Tibial nerve (tissue), 4 donors: ENCODE results near the gene TP53. TPM values are rescaled to one million over a fixed set of nuclear protein-coding genes. Genes with fewer than 3 reads are reported as not detected.

ENCODE experiments used
- DNase-seq, 2 donors: peaks; one replicate each; pipeline ENCODE4 v3.0.0-alpha.2; 2019; ENCODE audit warnings: low spot score in 2 of 2
- H3K27ac ChIP-seq, 4 donors: fragments of 200-600 bp; sonication (generic) in 3 of 4; one replicate each; pipeline ENCODE4 v1.5.1; 2017 to 2019; ENCODE audit warnings: mild to moderate bottlenecking in 1 of 4
- H3K27me3 ChIP-seq, 2 donors: fragments of 200-600 bp; sonication (generic) in 1 of 2; one replicate each; pipeline versions ENCODE4 v1.5.1 to v1.6.0; 2017 to 2019
- H3K36me3 ChIP-seq, 3 donors: fragments of 200-600 bp; sonication (generic); one replicate each; pipeline ENCODE4 v1.5.1; 2018 to 2019
- H3K4me1 ChIP-seq, 4 donors: fragments of 200-600 bp; sonication (generic) in 3 of 4; one replicate each; pipeline ENCODE4 v1.5.1; 2017 to 2019
- H3K4me3 ChIP-seq, 4 donors: fragments of 200-600 bp; sonication (generic) in 3 of 4; one replicate each; pipeline ENCODE4 v1.5.1; 2017 to 2019; ENCODE audit warnings: mild to moderate bottlenecking in 1 of 4, moderate library complexity in 1 of 4
- H3K9me3 ChIP-seq, 4 donors: fragments of 200-600 bp; sonication (generic) in 3 of 4; one replicate each; pipeline ENCODE4 v1.5.1; 2017 to 2019
- CTCF ChIP-seq, 5 experiments: fragments of 200-600 bp in 3 of 5; fragments of 450-650 bp in 2 of 5; sonication (generic) in 3 of 5; IDR thresholded peaks; one replicate each; pipeline ENCODE4 v1.5.1; 2016 to 2019; ENCODE audit warnings: antibody characterized with exemption in 5 of 5, mild to moderate bottlenecking in 3 of 5, moderate library complexity in 2 of 5
- EP300 ChIP-seq, 2 donors: sonication (generic); formaldehyde crosslinking; IDR thresholded peaks; one replicate each; pipeline ENCODE4 v1.6.1; 2017; ENCODE audit warnings: antibody characterized with exemption in 2 of 2, mild to moderate bottlenecking in 1 of 2
- POLR2A ChIP-seq, 2 donors: fragments of 450-650 bp; IDR thresholded peaks; one replicate each; pipeline ENCODE4 v1.6.1; 2017; ENCODE audit warnings: antibody characterized with exemption in 2 of 2, mild to moderate bottlenecking in 2 of 2, moderate library complexity in 2 of 2
- WGBS, 2 donors: methylation state at CpG; one replicate each; pipeline ENCODE4 v1.1.5; 2018; 5-methylcytosine and 5-hydroxymethylcytosine counted together
- total RNA-seq, 4 donors: library from RNA; depleted of rRNA; stranded (reverse); fragments of >200 nt; gene quantifications; one replicate each; pipeline ENCODE4 v1.1.0, GENCODE V29; 2016

The TP53 gene
- total RNA-seq, 4 donors from 2014 or later = 26.7 to 32.1 (median 30.0) TPM

- H3K36me3 ChIP-seq = no peaks in the 10 kb centered on the region
- peak overlapping the region in 2 of 4 donors; percentile 3 to 84 for H3K27ac ChIP-seq
- peaks cover 0 to 36% (median 21%) of the 10 kb centered on the region in 4 donors for H3K4me1 ChIP-seq
- H3K4me3 ChIP-seq = no peak overlapping the region
- H3K9me3 ChIP-seq = no peaks in the 10 kb centered on the region
- H3K27me3 ChIP-seq = peaks cover 0 to 38% of the 10 kb centered on the region in 2 donors
- TF ChIP-seq POLR2A (IDR thresholded peaks at IDR 0.05) (no peak), CTCF (IDR thresholded peaks at IDR 0.05) (no peak), EP300 (IDR thresholded peaks at IDR 0.05) (no peak)
- 49 to 57% methylated on average over 9 to 12 of the region's 12 CpGs for WGBS, 2 donors
- no peak for DNase-seq
These were observed 34.6 kb downstream of the TP53 start for GRCh38 chr17:7652388-7653356.

DNA sequence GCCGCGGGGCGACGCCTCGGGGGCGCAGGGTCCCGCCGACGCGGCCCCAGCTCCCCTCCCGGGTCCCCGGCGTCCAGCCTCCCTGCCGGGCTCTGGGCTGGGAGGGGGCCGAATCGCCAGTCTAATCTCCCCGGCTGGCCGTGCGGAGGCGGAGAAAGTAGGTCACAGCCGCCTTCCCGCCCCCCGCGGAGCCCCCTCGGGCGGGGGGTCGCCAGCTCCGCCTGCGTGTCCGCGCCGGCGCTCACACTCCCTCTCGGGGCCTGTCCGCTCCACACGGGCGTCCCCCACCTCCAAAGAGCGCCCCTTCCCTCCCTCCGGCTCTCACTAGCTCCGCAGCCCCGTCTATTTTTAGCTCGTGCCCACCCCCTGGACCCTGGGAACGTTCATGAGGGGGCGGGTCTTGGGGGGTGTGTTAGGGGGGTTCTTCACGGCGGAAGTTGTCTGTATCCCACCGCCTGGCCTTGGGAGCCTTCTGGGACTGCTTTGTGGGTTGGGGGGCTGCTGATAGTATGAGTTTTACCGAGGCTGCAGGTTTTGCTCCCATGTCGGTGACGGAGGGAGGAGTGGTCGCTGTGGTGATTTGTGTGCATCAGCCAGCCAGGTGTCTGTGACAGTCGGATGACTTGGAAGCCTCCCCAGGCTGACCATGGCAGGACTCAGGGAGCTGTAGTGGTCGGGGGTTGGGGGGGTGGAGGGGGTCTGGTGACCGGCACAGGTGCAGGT is 35.5 kb downstream of the TP53 start:
- Histone ChIP-seq H3K27ac (peak overlapping the region; percentile 1 to 88 (median 74)), H3K4me3 (peak overlapping the region; percentile 28 to 62 (median 52)), H3K9me3 (no peaks in the 10 kb centered on the region), H3K36me3 (no peaks in the 10 kb centered on the region), H3K27me3 (peaks cover 0 to 40% of the 10 kb centered on the region in 2 donors), H3K4me1 (peaks cover 0 to 27% (median 16%) of the 10 kb centered on the region in 4 donors)
- 5 to 8% methylated on average over 30 to 38 of the region's 54 CpGs for WGBS, 2 donors
- no peak for DNase-seq
- TF ChIP-seq EP300 (IDR thresholded peaks at IDR 0.05) (no peak), POLR2A (IDR thresholded peaks at IDR 0.05) (no peak), CTCF (IDR thresholded peaks at IDR 0.05) (no peak)

DNA sequence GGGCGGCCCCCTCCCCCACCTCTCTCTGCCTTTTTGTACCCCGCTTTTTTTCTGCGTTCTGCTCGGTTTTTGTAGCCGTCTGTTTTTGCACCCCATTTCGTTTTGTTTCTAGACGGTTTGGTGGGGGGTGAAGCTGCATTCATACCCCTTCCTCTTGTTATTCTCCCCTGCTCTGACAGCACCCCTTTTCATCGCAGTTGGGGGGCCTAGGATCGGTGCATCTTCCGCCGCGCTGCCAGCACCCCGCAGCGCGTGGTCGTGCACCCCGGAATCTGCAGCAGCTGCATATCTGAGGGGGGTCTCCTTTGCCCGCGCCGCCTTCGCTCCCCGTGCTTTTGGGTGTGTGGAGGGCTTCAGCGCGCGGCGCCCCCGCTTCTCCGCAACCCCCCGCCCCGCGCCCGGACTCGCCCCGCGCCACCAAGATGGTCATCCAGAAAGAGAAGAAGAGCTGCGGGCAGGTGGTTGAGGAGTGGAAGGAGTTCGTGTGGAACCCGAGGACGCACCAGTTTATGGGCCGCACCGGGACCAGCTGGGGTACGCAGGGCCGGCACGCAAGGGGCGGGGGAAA is 36.1 kb downstream of the TP53 start:
- Histone ChIP-seq H3K27ac (peak overlapping the region; percentile 1 to 88 (median 74)), H3K36me3 (no peaks in the 10 kb centered on the region), H3K9me3 (no peaks in the 10 kb centered on the region), H3K27me3 (peaks cover 0 to 45% of the 10 kb centered on the region in 2 donors), H3K4me3 (peak overlapping the region; percentile 28 to 62 (median 52)), H3K4me1 (peaks cover 0 to 25% (median 16%) of the 10 kb centered on the region in 4 donors)
- TF ChIP-seq EP300 (IDR thresholded peaks at IDR 0.05) = no peak
- no peak for TF ChIP-seq POLR2A (IDR thresholded peaks at IDR 0.05)
- TF ChIP-seq CTCF (IDR thresholded peaks at IDR 0.05) = no peak
- WGBS, 2 donors = 1% methylated on average over 40 to 44 of the region's 45 CpGs
- DNase-seq = no peak

DNA sequence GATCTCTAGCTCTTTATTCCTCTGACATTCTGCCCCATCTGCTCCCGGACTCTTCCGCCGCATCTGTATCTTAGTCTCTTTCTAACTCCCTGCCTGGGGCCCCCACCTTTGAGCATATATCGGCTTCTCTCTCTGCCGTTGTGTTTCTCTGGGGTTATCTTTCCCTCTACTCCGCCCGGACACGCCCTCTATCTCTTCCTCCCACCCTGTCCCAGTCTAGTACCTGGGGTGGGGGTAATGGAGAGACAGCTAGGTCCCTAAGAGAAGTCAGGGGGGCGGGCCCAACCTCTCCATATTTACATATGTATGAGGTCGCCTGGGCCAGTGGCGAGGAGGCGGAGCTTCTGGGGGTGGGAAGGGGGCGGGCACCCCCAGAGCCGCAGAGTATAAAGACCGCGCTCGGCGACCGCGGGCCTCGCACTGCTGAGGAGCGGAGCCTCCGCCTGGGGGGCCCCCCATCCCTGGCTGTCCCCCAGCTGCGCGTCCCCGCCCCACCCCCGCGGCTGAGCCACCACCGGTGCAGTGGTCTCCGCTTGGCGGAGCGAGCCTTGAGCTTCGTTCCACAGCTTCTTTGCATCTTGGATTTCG is 36.7 kb downstream of the TP53 start, which contains the start of gene ATP1B2:
Gene ATP1B2, plus strand, starts transcription at position 418 of the 588 bp plus-strand sequence. CDS start 593 bp downstream, outside the sequence.
- DNase-seq = peak; percentile 24 to 25
- Histone ChIP-seq H3K27me3 (peaks cover 0 to 45% of the 10 kb centered on the region in 2 donors), H3K4me1 (peaks cover 0 to 25% (median 16%) of the 10 kb centered on the region in 4 donors), H3K9me3 (no peaks in the 10 kb centered on the region), H3K4me3 (peak within 1 kb of the TSS; percentile 28 to 62 (median 52)), H3K36me3 (no peaks in the 10 kb centered on the region), H3K27ac (peak within 1 kb of the TSS; percentile 1 to 88 (median 74))
- WGBS, 2 donors = 2% methylated on average over 26 to 34 of the region's 34 CpGs
- TF ChIP-seq POLR2A (IDR thresholded peaks at IDR 0.05) = no peak
- TF ChIP-seq EP300 (IDR thresholded peaks at IDR 0.05) = no peak
- no peak for TF ChIP-seq CTCF (IDR thresholded peaks at IDR 0.05)
